Hematopoietic multipotent progenitor cell treated with erythropoietin and hydrocortisone succinate and interleukin-3 and kit ligand, for 17 days (in vitro differentiated cells): ENCODE results near the gene SARDH.

Experiments used
- DNase-seq: peaks from one replicate; pipeline ENCODE4 v3.0.0-alpha.2; 2015; ENCODE audit warnings: low spot score

Gene SARDH

DNA sequence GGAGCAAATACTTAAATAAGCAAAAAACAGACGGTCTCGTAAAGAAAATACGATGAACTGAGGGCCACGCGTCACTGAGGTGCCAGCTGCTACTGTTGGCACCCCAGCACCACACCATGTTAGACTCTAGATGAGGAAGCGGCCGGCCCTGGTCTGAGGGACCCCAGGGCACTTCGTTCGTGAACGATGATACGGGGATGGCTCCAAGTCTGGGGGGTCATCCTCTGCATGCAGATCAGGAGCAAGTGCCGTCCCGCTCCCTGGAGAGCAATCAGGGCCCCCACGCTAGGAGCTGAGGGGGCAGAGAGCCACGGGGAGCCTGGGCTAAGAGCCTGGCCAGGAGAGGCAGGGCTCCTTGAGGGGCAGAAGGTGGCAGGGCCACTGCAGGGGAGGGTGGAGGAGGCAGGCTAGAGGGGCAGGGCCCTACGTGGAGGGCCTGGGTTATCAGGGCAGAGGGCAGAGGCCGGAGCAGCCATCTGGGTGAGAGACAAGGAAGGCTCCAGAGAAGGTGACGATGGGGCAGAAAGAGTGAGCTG, 24.1 kb downstream of the SARDH start:
- no peak for DNase-seq

DNA sequence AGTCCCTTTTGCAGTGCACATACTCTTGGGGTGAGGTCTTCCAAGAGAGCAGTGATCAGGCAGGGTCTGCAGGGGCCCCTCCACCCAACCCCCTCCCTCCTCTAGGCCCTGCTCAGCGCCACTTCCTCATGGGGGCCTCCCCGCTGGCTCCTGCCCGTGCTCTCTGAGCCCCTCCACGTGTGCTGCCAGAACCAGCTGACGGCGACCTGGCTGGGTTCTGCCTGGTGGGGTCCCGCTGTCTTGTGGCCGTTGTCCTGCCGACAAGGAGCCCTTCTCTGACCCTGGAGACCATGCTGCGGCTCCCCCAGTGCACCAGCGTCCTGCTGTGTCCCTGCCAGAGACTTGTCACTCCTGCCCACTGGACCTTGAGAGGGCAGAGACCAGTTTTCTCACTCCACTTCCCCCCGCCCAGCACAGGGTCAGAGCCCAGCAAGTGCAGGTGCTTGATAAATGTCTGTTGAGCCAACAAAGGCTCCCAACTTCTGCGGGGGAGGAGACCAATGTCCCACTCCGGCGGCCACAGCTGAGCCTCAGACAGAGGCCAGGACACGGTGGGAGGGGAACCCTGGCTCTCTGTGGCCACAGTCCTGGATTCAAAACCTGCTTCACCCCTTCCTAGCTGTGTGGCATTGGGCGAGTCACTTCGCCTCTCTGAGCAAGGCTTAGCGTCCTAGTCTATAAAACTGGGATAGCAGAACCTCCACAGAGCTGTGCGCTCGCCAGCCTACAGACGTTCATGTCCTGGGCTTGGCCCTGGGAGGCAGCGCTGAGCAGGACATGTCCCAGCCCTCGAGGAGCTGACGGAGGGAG, 24.8 kb downstream of the SARDH start:
- no peak for DNase-seq

DNA sequence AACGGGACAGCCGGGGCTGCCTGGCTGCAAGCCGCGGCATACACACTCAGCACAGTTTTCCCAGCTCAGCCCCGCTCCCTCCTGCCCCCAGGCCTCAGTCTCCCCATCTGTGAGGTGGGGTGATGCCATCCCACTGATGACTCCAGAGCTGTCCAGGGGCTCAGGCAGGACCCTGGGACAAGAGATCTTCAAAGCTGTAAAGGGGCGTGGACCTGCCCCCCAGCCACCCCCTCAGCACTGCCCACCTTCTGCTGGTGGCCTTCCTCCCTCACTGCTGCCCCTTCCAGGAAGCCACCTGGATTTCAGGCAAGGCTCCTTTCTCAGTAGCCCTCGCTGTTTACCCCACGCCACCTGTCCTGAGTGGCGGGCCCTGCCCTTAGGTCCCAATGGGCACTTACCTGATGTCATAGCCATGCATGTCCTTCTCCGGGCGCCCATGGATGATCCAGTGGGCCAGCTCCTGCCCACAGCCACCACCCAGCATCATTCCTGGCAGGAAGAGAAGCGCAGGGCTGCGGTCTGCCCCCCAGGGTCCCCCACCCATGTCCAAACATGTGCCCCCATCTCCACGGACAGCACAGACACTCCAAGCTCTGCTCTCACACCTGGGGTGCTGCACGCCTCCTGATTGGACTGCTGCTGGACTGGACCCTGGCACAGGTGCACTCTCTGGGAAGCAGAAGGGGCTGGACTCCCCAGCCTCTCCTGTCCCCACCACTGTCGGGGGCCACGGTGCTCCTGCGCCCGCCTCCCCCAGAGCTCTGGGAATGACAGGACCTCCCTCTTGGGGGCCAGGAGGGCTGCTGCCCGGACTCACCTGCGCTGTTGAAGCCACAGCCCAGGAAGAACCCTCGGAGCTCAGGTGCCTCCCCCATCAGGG, 25.7 kb downstream of the SARDH start:
- no peak for DNase-seq

DNA sequence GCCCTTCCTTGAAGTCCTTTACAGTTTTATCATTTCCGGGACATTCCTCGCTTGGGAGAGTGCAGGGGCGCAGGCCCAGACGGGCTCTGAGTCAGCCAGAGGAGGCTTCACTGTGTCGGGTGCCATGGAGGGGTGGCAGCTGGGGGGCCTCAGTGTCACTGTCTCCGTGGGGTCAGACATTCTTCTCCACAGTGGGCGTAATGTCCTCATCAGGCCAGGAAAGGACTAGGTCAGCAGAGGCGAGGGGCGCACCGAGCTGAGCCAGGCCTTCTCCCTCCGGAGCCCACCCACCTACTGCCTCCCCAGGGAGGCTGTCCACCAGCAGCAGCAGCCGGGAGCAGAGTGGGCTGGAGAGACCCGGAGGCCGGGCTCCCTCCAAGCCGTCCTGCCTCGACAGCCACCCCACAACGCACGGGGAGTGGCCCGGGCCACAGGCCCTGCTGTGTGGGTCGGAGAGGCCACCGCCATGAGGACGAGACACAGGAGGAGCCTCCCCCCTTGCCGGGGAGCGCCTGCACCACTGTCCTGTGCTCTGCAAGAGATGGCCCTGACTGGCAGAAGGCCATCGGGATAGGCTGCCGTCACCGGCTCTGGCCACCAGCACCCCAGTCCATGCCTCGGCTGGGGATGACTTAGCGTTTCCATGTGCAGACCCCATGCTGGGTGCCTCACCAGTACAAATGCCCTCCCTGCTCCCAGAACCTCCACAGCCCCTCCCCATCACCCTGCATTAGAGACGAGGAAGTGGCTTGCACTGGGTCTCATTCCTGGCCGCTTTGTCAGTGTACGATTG, 26.5 kb downstream of the SARDH start:
- no peak for DNase-seq

DNA sequence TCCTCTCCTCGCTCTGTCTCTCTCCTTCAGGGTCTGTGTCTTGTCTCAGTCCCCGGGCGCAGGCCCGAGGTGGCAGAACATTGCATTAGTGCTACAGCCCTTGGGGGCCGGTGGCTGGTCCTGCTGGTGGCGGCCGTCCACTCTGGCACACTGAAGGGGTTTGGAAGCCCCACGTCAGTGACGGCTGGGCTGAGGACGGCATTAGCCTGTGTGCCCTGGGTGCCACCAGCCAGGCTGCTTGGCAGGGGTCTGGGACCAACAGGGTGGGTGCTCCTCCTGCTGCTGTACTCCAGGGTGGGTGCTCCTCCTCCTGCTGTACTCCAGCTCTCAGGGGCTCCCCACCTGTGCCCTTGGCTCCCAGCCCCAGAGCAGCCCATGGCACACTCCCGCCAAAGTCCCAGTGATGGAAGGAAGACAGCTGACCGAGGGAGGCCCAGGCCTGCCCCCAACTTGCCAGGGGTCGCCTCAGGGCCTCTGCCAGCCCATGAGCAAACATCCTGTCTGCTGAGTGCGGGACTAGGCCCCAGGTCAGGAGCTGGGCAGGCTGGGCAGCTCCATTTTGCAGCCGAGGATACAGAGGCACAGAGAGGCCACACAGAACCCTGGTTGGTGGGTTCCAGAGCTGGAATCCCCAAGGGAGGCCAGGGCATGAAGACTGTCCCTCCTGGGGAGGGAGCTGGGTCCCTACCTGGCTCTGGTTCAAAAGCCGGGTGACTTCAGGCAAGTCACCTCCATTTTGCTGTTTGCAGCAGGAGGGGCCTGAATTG, 27.3 kb downstream of the SARDH start:
- DNase-seq: no peak

DNA sequence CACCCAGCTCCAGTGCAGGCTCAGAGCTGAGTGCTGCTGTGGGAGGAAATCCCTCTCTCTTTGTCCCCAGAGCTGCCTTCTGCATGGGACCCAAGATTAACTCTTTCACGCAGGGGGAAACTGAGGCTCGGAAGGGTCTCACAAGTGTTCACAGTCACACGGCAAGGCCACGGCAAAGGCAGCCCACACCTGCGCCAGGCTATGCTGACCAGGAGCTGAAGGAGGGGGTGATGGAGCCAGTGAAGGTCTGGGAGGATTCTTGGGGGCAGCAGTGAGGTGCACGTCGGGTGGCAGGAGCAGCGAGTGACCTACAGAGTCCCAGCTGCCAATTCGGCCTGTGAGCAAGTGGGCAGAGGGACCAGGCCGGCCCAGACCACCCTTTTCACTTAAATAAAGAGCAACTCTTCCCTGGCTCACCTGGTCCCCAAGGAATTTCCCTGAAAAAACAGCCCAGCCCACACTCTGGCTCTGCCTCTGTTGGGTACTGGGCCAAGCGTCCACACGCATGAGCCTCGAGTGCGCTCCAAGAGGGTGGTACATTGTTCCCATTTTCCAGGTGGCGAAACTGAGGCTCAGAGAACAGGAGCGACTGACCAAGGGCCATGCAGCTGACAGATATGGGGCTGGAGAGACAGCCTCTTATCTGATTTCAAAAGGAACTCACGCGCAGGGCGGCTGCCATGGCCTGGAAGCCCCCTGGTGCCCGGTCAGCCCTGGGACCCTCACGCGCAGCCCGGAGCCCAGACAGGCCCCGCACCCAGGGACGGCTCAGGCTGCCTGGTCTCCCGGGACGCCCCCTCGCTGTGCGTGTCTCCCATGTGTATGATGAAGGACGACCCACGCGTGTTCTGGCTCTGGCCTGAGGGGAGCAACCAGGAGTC, 28.2 kb downstream of the SARDH start:
- DNase-seq: no peak

DNA sequence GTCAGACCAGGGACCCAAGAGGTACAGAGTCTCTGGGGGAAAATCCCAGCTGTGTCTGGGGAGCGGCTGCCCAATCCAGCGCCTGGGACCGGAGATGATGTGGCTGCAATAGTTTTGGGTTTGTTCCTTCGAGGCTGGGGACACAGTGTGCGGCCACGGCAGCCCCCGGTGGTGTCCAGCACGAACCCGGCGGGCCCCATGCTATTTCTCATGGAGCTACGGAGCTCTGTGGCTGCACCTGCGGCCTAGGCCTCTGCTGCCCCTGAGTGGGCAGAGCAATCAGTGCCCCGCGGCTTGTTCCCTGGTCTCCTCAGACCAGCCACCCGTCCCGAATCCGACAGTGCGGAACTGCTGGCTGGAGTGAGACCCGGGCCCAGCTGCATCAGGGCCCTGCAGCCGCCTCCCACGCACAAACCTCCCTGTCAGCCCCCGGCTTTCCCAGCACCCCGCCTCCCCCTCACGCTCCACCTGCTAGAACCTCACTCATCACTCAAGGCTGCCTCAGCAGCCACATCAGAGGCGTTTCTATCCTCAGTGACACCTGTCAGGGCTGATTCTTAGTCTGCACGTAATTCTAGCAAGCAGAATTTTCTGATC, 29.0 kb downstream of the SARDH start:
- no peak for DNase-seq

DNA sequence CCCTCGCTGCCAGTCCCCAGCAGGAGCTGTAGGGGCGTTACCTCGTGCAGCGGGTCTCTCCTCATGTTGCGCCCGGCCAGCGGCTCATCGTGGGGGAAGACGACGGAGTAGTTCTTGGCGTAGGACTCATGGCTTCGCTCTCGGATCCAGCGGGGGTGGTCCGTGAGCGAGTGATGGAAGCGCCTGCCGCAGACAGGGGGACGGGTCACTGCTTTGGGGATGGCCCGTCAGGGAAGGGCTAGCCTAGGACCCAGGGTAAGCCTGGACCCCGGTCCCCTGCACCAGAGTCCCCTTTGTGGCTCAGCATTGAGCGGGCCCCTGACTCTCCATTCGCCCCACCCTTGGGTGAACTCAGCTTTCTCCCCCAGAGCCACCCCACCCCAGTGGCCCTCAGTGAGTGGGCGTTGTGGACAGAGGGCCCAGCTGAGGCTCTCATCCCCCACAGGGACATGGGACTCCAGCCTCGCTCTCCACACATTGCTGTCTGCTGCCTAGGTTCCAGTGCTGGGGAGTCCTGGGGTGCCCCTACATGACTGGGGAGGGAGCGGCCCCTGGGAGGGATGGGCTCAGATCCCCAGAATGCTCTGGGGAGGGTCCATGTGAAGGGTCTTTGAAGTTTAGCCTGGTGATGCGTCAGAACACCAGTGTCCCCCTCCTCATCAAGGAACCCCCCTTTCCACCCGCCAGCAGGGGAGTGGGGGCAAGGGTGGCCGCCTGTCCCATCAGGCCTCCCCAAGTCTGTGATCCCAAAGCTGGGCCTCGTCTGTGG, 29.7 kb downstream of the SARDH start:
- DNase-seq: no peak

DNA sequence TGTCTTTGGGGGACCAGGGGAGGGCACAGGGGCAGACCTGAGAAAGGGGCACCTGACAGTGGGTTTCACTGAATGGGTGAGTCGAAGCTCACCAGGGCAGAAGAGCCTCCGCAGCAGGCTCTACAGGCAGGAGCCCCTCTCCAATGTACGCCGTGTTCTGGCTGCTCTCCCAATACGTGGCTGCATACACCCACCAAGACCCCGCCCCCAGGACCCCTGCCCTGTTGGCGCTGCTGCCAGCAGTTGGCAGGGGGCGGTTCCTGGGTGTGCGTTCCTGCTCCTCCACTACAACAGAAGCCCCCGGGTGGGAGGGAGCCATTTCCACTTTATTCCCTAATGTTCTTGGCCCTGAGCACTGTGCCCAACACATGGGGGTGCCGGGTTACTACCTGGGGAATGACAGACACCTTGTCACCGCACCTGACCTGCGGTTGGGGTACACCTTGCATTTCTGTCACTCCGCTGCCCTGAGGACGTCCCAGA, 30.3 kb downstream of the SARDH start:
- no peak for DNase-seq

DNA sequence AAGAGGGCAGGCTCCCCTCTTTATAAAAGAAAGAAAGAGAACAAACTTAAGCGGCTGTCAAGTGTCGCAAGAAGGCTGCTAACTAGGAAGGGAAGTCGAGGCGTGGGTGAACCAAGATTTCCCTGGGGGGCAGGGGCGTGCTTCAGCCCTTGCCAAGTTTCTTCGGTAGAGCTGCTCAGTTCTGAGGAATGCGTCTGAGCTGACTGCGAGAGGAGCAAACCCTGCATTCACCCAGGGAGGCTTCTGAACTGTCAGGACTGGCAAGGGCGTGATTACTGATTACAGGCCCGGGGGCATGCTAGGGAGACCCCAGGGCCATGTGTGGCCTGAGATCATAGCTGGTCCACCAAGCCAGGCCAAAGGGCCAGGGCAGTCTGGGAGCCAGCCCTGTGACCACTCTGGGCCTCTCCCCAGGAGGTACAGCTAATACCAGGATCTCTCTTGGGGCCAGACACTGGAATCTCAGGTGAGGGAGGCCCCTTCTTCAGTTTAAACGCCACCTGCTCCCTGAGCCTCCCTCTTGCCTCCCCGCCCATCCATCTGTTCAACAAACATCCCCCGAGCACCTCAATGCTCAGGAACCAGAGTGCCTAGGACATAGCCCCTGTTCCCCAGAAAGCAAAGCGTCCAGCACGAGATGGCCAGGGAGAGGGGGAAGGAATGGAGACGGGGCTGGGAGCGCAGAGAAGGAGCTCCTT, 30.9 kb downstream of the SARDH start:
- DNase-seq: no peak

DNA sequence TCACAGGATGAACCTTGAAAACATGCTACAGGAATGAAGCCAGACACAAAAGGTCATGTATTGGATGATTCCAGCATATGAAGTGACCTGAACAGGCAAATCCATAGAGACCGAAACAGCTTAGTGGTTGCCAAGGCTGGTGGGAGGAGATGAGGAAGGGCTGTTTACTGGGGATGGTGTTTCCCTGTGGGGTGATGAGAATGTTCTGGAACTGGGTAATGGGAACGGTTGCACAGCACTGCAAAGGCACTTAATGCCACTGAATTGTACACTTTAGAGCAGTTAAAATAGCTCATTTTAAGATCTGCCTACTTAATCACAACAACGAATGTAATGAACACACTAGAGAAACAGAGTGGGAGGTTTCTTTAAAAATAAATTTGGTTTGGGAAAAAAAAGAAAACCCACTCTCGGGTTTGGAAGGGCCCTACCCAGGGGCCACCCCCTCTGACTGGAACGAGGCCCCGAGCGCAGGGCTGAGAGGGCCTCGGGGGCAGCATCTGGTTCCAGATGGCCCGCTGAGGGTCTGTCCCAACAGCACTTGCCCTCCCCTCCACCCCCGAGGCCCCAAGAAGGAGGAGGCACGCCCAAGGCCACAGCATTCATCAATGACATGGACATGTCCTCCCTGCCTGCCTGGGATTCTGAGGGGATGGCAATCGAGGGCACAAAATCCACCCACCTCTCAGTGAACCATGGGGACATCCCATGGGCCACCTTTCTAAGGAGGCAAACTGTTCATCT, 31.7 kb downstream of the SARDH start:
- DNase-seq: no peak

DNA sequence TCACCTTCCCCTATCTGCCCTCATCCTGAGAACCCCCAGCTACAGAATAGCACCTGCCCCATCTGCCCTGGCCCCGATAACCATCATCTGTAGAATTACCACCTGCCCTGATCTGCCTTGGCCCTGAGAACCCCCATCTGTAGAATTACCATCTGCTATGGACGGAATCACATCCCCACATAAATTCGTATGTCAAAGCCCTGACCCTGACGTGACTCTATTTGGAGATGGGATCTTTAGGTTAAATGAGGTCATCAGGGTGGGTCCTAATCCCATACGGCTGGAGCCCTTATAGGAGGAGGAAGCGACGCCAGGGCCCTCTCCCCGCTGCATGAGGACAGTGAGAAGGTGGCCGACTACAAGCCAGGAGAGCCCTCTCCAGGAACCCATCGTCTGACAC, 32.6 kb downstream of the SARDH start:
- no peak for DNase-seq

DNA sequence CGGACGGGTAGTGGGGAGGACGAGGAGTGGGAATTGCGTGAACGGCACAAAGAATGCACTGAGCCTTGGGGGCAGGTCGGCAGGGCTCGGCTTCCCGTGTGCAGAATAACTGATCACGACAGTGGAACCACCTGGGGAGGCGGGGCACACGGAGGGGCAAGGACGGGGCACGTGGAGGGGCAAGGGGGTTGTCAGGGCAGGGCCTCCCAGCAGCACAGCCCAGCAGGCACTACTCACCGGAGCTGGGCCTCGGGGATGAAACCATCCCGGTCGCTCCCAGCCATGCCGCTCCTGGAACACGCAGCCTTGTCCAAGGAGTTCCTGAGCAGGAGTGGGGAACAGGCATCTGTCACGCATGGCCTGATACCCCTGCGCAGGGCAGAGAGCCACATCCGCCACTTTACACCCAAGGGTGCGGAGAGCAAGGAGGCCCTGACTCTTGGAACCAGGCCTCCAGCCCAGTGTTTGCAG, 33.4 kb downstream of the SARDH start:
- no peak for DNase-seq

DNA sequence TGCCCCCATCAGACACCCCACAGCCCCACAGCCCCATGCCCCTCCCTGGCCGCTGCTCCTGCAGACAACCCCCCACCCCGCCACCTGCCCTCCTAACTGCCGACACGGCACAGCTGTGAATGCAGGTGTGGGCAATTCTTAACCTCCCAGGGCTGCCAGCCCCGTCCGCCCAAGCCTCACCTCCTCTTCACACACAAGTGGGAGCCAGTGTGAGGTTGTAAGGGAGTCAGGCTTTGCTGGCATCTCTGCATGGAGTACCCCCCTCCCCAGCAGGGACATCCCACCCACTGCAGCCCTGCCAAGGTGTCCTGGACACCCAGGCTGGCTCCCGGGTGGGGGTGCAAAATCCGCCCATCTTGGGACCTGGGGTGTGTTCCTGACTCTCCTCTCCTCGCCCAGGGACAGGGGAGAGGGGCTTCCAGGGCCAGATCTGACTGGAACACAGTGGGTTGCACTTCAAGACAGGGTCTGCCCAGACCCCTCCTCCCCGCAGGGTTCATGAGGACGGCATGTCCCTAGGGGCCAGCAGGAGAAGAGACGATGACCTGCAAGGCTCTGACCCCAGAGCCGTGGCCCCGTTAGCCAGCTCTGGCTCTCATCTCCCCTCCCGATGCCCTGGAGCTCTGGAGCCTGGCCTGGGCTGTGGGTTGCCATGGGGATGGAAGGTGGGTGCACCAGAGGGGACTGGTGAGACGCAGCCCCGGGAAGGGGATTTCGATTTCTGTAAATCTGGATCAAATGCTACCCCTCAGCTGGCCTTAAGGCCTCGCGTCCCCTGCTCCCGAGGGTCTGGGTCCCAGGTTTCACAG, 34.4 kb downstream of the SARDH start:
- no peak for DNase-seq

DNA sequence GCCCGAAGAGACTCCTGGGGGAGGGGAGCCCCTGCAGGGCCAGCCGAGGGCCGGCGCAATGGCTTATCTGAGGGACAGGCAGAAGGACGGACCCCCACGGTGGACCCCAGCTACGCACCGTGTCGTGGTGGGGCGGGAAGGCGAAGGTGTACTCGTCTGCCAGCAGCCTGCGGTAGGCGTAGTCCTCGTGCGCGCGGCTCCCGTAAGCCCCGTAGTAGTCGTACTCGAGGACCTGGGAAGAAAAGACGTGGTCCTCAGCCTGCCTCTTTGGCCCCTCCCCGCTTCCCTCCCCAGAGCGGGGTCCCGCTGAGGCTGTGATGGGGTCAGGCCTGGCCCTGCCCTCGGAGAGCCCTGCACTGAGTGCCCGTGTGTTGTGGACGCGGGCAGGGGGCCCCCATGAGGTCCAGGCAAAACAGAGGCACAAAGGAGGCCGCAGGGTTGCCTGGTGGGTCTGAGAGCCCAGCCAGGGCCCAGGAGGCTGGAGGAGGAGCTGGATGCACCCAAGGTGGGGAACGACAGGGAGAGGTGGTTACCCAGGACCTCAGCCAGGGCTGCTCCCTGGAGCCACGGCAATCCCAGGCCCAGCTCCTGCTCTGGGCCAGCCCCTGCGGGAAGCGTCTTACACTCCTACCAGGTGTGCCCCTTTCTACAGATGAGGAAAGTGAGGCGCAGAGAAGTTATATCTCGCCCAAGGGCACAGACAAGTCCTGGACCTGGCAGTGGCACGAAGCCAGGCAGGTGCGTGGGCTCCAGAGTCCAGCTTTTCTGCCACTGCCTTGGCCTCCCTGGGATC, 35.2 kb downstream of the SARDH start:
- no peak for DNase-seq
